Transverse colon (tissue), 4 donors: ENCODE measurements around the gene ARHGAP24. TPM values are rescaled to one million over a fixed set of nuclear protein-coding genes. Genes with fewer than 3 reads are reported as not detected.

Experiments used
- DNase-seq: peaks from one replicate; pipeline ENCODE4 v3.0.0-alpha.2; 2019
- H3K27ac ChIP-seq, 4 donors: fragments of 200-600 bp; sonication (generic); 2 replicates each; pipeline ENCODE4 v1.5.1; 2016 to 2018; ENCODE audit warnings: inconsistent platforms in 4 of 4
- H3K27me3 ChIP-seq: fragments of 200-600 bp; sonication (generic); 2 replicates; pipeline ENCODE4 v1.5.1; 2017; ENCODE audit warnings: inconsistent platforms
- H3K36me3 ChIP-seq, 4 donors: fragments of 200-600 bp; sonication (generic); 2 replicates each; pipeline ENCODE4 v1.5.1; 2017 to 2019; ENCODE audit warnings: inconsistent platforms in 4 of 4
- H3K4me1 ChIP-seq, 4 donors: fragments of 200-600 bp; sonication (generic); 2 replicates each; pipeline ENCODE4 v1.5.1; 2017 to 2020; ENCODE audit warnings: inconsistent platforms in 4 of 4
- H3K4me3 ChIP-seq, 4 donors: fragments of 200-600 bp; sonication (generic); 1 replicate in 1 of 4; 2 replicates in 3 of 4; pipeline versions ENCODE4 v1.5.1 to v1.6.1; 2017 to 2019; ENCODE audit warnings: inconsistent platforms in 4 of 4
- H3K9me3 ChIP-seq, 2 donors: fragments of 200-600 bp; sonication (generic); 2 replicates each; pipeline ENCODE4 v1.5.1; 2017 to 2019; ENCODE audit warnings: inconsistent platforms in 2 of 2
- EP300 ChIP-seq: sonication (generic); formaldehyde crosslinking; IDR thresholded peaks from one replicate; pipeline ENCODE4 v1.6.1; 2017; ENCODE audit warnings: antibody characterized with exemption, low read depth
- POLR2A ChIP-seq: fragments of 450-650 bp; IDR thresholded peaks from one replicate; pipeline ENCODE4 v1.6.1; 2016; ENCODE audit warnings: antibody characterized with exemption, mild to moderate bottlenecking, moderate library complexity
- POLR2AphosphoS5 ChIP-seq, 3 donors: sonication (generic); formaldehyde crosslinking; IDR thresholded peaks; one replicate each; pipeline ENCODE4 v1.6.1; 2016; ENCODE audit warnings: antibody characterized with exemption in 3 of 3
- WGBS, 2 donors: methylation state at CpG; one replicate each; pipeline ENCODE4 v1.1.5; 2018; ENCODE audit warnings: low coverage in 1 of 2; 5-methylcytosine and 5-hydroxymethylcytosine counted together
- in situ Hi-C, 4 donors: fragments of 200-750 bp; cut with MboI; loops; one replicate each; pipeline versions ENCODE4 v1.15.0 to v1.15.1; 2017; ENCODE audit warnings: low sequenced_read_pairs in 3 of 4, low pct_ligation_motif_present in 1 of 4, low pct_unique_long_range_greater_than_20kb in 1 of 4
- intact Hi-C: fragments of 100-400 bp; cut with DNase I; formaldehyde crosslinking; loops from one replicate; pipeline ENCODE4 v1.15.1; 2023; ENCODE audit warnings: low total_unique reads
- total RNA-seq, 4 donors: library from RNA; depleted of rRNA; stranded (reverse); fragments of >200 nt; gene quantifications; one replicate each; pipeline ENCODE4 v1.1.0, GENCODE V29; 2016
- TF ChIP-seq, protein P1 (sequence below), 5 experiments: fragments of 200-600 bp in 3 of 5; fragments of 450-650 bp in 2 of 5; sonication (generic) in 3 of 5; IDR thresholded peaks; 1 replicate in 2 of 5; 2 replicates in 3 of 5; pipeline ENCODE4 v1.5.1; 2016 to 2017; ENCODE audit warnings: antibody characterized with exemption in 5 of 5, inconsistent platforms in 3 of 5, mild to moderate bottlenecking in 2 of 5, moderate library complexity in 1 of 5

Gene ARHGAP24
- total RNA-seq, 4 donors from 2014 or later: 4.2 to 32.0 (median 12.6) TPM

GRCh38 chr4:85993641-85994040, 518.7 kb downstream of the ARHGAP24 start:
- Histone ChIP-seq H3K9me3 (no peaks in the 10 kb centered on the region), H3K27me3 (no peaks in the 10 kb centered on the region), H3K4me3 (no peak overlapping the region), H3K27ac (no peak overlapping the region), H3K36me3 (peaks cover 0 to 3% (median 0%) of the 10 kb centered on the region in 4 donors), H3K4me1 (no peaks in the 10 kb centered on the region)
- in situ Hi-C loops: no loop called here
- DNase-seq: no peak
- intact Hi-C loops: no loop called here
- 89 to 95% methylated on average over 2 of the region's 2 CpGs for WGBS, 2 donors
- TF ChIP-seq, protein P1, sequence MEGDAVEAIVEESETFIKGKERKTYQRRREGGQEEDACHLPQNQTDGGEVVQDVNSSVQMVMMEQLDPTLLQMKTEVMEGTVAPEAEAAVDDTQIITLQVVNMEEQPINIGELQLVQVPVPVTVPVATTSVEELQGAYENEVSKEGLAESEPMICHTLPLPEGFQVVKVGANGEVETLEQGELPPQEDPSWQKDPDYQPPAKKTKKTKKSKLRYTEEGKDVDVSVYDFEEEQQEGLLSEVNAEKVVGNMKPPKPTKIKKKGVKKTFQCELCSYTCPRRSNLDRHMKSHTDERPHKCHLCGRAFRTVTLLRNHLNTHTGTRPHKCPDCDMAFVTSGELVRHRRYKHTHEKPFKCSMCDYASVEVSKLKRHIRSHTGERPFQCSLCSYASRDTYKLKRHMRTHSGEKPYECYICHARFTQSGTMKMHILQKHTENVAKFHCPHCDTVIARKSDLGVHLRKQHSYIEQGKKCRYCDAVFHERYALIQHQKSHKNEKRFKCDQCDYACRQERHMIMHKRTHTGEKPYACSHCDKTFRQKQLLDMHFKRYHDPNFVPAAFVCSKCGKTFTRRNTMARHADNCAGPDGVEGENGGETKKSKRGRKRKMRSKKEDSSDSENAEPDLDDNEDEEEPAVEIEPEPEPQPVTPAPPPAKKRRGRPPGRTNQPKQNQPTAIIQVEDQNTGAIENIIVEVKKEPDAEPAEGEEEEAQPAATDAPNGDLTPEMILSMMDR (IDR thresholded peaks at IDR 0.05): no peak

- intact Hi-C loops (no loop called here), in situ Hi-C loops (no loop called here)
- Histone ChIP-seq H3K9me3 (no peaks in the 10 kb centered on the region), H3K4me1 (no peaks in the 10 kb centered on the region), H3K27me3 (no peaks in the 10 kb centered on the region), H3K4me3 (no peak overlapping the region), H3K36me3 (peaks cover 0 to 3% (median 0%) of the 10 kb centered on the region in 4 donors), H3K27ac (no peak overlapping the region)
- DNase-seq: no peak
- no peak for TF ChIP-seq POLR2A
- TF ChIP-seq POLR2AphosphoS5 (IDR thresholded peaks at IDR 0.05): no peak
- TF ChIP-seq, protein P1 (IDR thresholded peaks at IDR 0.05): no peak
- TF ChIP-seq EP300: no peak
Observed at GRCh38 chr4:85994576-85994975, 519.6 kb downstream of the ARHGAP24 start.

GRCh38 chr4:85995361-85995760, 520.4 kb downstream of the ARHGAP24 start:
- H3K27ac ChIP-seq: no peak overlapping the region
- TF ChIP-seq EP300 (no peak), POLR2A (no peak), POLR2AphosphoS5 (IDR thresholded peaks at IDR 0.05) (no peak)
- TF ChIP-seq, protein P1 (IDR thresholded peaks at IDR 0.05): no peak
- intact Hi-C loops: no loop called here
- H3K4me3 ChIP-seq: no peak overlapping the region
- peaks cover 0 to 3% (median 0%) of the 10 kb centered on the region in 4 donors for H3K36me3 ChIP-seq
- 80 to 85% methylated on average over 1 to 6 of the region's 6 CpGs for WGBS, 2 donors
- in situ Hi-C loops: no loop called here
- H3K4me1 ChIP-seq: no peaks in the 10 kb centered on the region
- no peaks in the 10 kb centered on the region for H3K9me3 ChIP-seq
- DNase-seq: no peak
- H3K27me3 ChIP-seq: no peaks in the 10 kb centered on the region

- H3K27me3 ChIP-seq: no peaks in the 10 kb centered on the region
- WGBS, 2 donors: 87% methylated on average over 2 of the region's 2 CpGs
- H3K4me3 ChIP-seq: no peak overlapping the region
- no peak for TF ChIP-seq POLR2A
- no peak for DNase-seq
- H3K27ac ChIP-seq: no peak overlapping the region
- in situ Hi-C loops (no loop called here), intact Hi-C loops (no loop called here)
- H3K9me3 ChIP-seq: no peaks in the 10 kb centered on the region
- H3K36me3 ChIP-seq: no peaks in the 10 kb centered on the region
- no peaks in the 10 kb centered on the region for H3K4me1 ChIP-seq
Observed at GRCh38 chr4:86001591-86001990, 526.6 kb downstream of the ARHGAP24 start.

- Histone ChIP-seq H3K27ac (no peak overlapping the region), H3K4me3 (no peak overlapping the region), H3K4me1 (no peaks in the 10 kb centered on the region), H3K27me3 (no peaks in the 10 kb centered on the region), H3K36me3 (no peaks in the 10 kb centered on the region), H3K9me3 (no peaks in the 10 kb centered on the region)
- TF ChIP-seq EP300 (no peak), POLR2A (no peak), POLR2AphosphoS5 (IDR thresholded peaks at IDR 0.05) (no peak)
- TF ChIP-seq, protein P1 (IDR thresholded peaks at IDR 0.05): no peak
- intact Hi-C loops (no loop called here), in situ Hi-C loops (no loop called here)
- WGBS, 2 donors: 86 to 87% methylated on average over 2 of the region's 2 CpGs
- DNase-seq: no peak
Observed at GRCh38 chr4:86004030-86004429, 529.1 kb downstream of the ARHGAP24 start.
